PC-3 (cell line): ENCODE data around the gene BRD4. TPM values are rescaled to one million over a fixed set of nuclear protein-coding genes. Genes with fewer than 3 reads are reported as not detected.
"Not testable (repeated sequence)": the region's sequence is repeated elsewhere in the genome, so short reads cannot be mapped to it uniquely, and the experiment has no call there.

ENCODE experiments used
- ATAC-seq: fragments of 200-7000 bp; cut with Tn5 transposase; 2 replicates; pipeline ENCODE4 v1.9.1; 2020; ENCODE audit warnings: mild to moderate bottlenecking, moderate library complexity
- BruUV-seq: library from RNA; stranded (reverse); fragments of 400-500 nt; replicated peaks from 2 replicates; lab custom pipeline; 2021; lab: Mats Ljungman, UMichigan
- CTCF ChIA-PET: fragments of 300-600 bp; sonication (Branson Sonifier 250); formaldehyde crosslinking; loops from one replicate; lab custom pipeline; 2022; ENCODE audit warnings: antibody characterized with exemption; lab: Charles Lee
- POLR2A ChIA-PET: fragments of 300-600 bp; sonication (Branson Sonifier 250); formaldehyde crosslinking; loops from one replicate; lab custom pipeline; 2022; ENCODE audit warnings: antibody characterized with exemption; ENCODE audit not compliant: unreplicated experiment; lab: Charles Lee
- DNase-seq: peaks from one replicate; pipeline ENCODE4 v3.0.0-alpha.2; 2015
- H2AFZ ChIP-seq: fragments of 300-600 bp; sonication (generic); 2 replicates; pipeline ENCODE4 v1.6.0; 2016; ENCODE audit warnings: antibody characterized with exemption, low read length
- H3F3A ChIP-seq: fragments of 300-600 bp; sonication (generic); one replicate; pipeline ENCODE4 v1.6.0; 2017; ENCODE audit warnings: antibody characterized with exemption, low read length, control low read depth, mild to moderate bottlenecking; ENCODE audit not compliant: unreplicated experiment
- H3K27ac ChIP-seq: fragments of 300-600 bp; sonication (generic); 2 replicates; pipeline ENCODE4 v1.5.1; 2016; ENCODE audit warnings: mild to moderate bottlenecking, low read length
- H3K27me3 ChIP-seq: fragments of 300-600 bp; sonication (generic); 2 replicates; pipeline ENCODE4 v1.6.1; 2016; ENCODE audit warnings: low read length, mixed read lengths
- H3K36me3 ChIP-seq: fragments of 300-600 bp; sonication (generic); 2 replicates; pipeline ENCODE4 v1.6.1; 2016; ENCODE audit warnings: low read depth, mixed run types, low read length, mixed read lengths
- H3K4me1 ChIP-seq: fragments of 300-600 bp; sonication (generic); 2 replicates; pipeline ENCODE4 v1.5.1; 2016; ENCODE audit warnings: low read length; ENCODE audit not compliant: insufficient read depth
- H3K4me2 ChIP-seq: fragments of 300-600 bp; sonication (generic); 2 replicates; pipeline ENCODE4 v1.6.0; 2016; ENCODE audit warnings: low read length
- H3K4me3 ChIP-seq: fragments of 300-600 bp; sonication (generic); 2 replicates; pipeline ENCODE4 v1.5.1; 2016; ENCODE audit warnings: mild to moderate bottlenecking, low read length, mixed read lengths
- H3K79me2 ChIP-seq: fragments of 300-600 bp; sonication (generic); 2 replicates; pipeline ENCODE4 v1.6.1; 2017; ENCODE audit warnings: low read length, mixed read lengths
- H3K9ac ChIP-seq: fragments of 300-600 bp; sonication (generic); 2 replicates; pipeline ENCODE4 v1.6.0; 2016; ENCODE audit warnings: mild to moderate bottlenecking, low read length
- H3K9me2 ChIP-seq: fragments of 300-600 bp; sonication (generic); replicated peaks from 2 replicates; pipeline ENCODE4 v1.6.1; 2016; ENCODE audit warnings: mixed run types, low read length, mixed read lengths
- H3K9me3 ChIP-seq: fragments of 300-600 bp; sonication (generic); 2 replicates; pipeline ENCODE4 v1.6.1; 2016; ENCODE audit warnings: low read length, mixed read lengths
- H4K20me1 ChIP-seq: fragments of 300-600 bp; sonication (generic); 2 replicates; pipeline ENCODE4 v1.6.1; 2016; ENCODE audit warnings: low read length, mixed read lengths
- CTCF ChIP-seq: fragments of 300-600 bp; sonication (generic); conservative IDR thresholded peaks from 2 replicates; pipeline ENCODE4 v1.5.1; 2017; ENCODE audit warnings: antibody characterized with exemption, low read depth, mild to moderate bottlenecking, low read length
- EZH2 ChIP-seq: fragments of 300-600 bp; sonication (generic); IDR thresholded peaks from one replicate; pipeline ENCODE4 v1.6.1; 2017; ENCODE audit warnings: antibody characterized with exemption, mild to moderate bottlenecking, low read length; ENCODE audit not compliant: unreplicated experiment
- EZH2phosphoT487 ChIP-seq: fragments of 300-600 bp; sonication (generic); IDR thresholded peaks from 2 replicates; pipeline ENCODE4 v1.6.1; 2018; ENCODE audit warnings: mild to moderate bottlenecking, antibody characterized with exemption, low read length, borderline replicate concordance
- intact Hi-C: fragments of 100-400 bp; cut with micrococcal nuclease; formaldehyde crosslinking; loops from 2 replicates; pipeline ENCODE4 v1.9.0; 2023
- total RNA-seq: library from RNA; depleted of rRNA; stranded (reverse); fragments of >200 nt; gene quantifications from 2 replicates; pipeline ENCODE4 v1.2.3, GENCODE V29; 2014

The BRD4 gene
- total RNA-seq, 1 experiment from 2014 or later: 20.9 TPM

- Histone ChIP-seq H3K79me2 (peaks cover 18% of the 10 kb centered on the region), H3K27me3 (no peaks in the 10 kb centered on the region), H3K27ac (peak overlapping the region; percentile 19; the same call in 1 of the 2 replicates), H3K9me3 (no peaks in the 10 kb centered on the region), H3K36me3 (peaks cover 2% of the 10 kb centered on the region; the same call in 1 of the 2 replicates), H3F3A (no peaks in the 10 kb centered on the region), H3K4me2 (no peak overlapping the region), H2AFZ (no peak overlapping the region), H3K9me2 (no peaks in the 10 kb centered on the region), H3K4me1 (peaks cover 10% of the 10 kb centered on the region; the same call in 1 of the 2 replicates), H3K4me3 (no peak overlapping the region), H4K20me1 (no peaks in the 10 kb centered on the region), H3K9ac (no peak overlapping the region)
- TF ChIP-seq EZH2 (no peak), CTCF (no peak), EZH2phosphoT487 (no peak)
- peak; percentile 58 for DNase-seq
- CTCF ChIA-PET: no interaction called here
- intact Hi-C loops: loop anchor here (1.0 kb wide), 1 partner anchor 55 kb away; no protein-coding TSS in a partner anchor
- BruUV-seq: no TSS peak
- ATAC-seq: peak; percentile 72
- POLR2A ChIA-PET: interaction anchor here (0.5 to 0.7 kb wide), 3 partner anchors 34 to 1533 kb away, joined by 3 to 4 read pairs (median 3); no protein-coding TSS in a partner anchor
Observed at GRCh38 chr19:15337202-15337601, 4.9 kb upstream of the BRD4 start.

GRCh38 chr19:15335992-15336391 lies 3.7 kb upstream of the BRD4 start:
- H3F3A ChIP-seq, BruUV-seq, intact Hi-C loops, H3K4me2 ChIP-seq, H3K9me3 ChIP-seq, DNase-seq, H3K9me2 ChIP-seq, H3K4me1 ChIP-seq, H3K36me3 ChIP-seq, CTCF ChIA-PET, H4K20me1 ChIP-seq, H3K27ac ChIP-seq, H2AFZ ChIP-seq, H3K9ac ChIP-seq, ATAC-seq, H3K27me3 ChIP-seq, H3K4me3 ChIP-seq: not testable (repeated sequence)
- POLR2A ChIA-PET: interaction anchor here (0.6 kb wide), 1 partner anchor 136 kb away, joined by 6 read pairs; no protein-coding TSS in a partner anchor
- H3K79me2 ChIP-seq: peaks cover 24% of the 10 kb centered on the region

- H3K4me3 ChIP-seq: peak overlapping the region; percentile 92
- DNase-seq: peak; percentile 43
- H3K27ac ChIP-seq: peak overlapping the region; percentile 81
- peaks cover 24% of the 10 kb centered on the region for H3K4me1 ChIP-seq
- intact Hi-C loops: loop anchor here (5.0 kb wide), 2 partner anchors 34 to 69 kb away; no protein-coding TSS in a partner anchor
- peak overlapping the region; percentile 100 for H3K4me2 ChIP-seq
- ChIA-PET CTCF (no interaction called here), POLR2A (interaction anchor here (0.7 kb wide), 2 partner anchors 55 to 103 kb away, joined by 3 to 4 read pairs; no protein-coding TSS in a partner anchor)
- TF ChIP-seq EZH2phosphoT487: no peak
- TF ChIP-seq CTCF: no peak
- no peaks in the 10 kb centered on the region for H3K36me3 ChIP-seq
- H3K9ac ChIP-seq: peak overlapping the region; percentile 92
- no peaks in the 10 kb centered on the region for H3K9me3 ChIP-seq
- H3K9me2 ChIP-seq: no peaks in the 10 kb centered on the region
- no peak overlapping the region for H2AFZ ChIP-seq
- no peaks in the 10 kb centered on the region for H3K27me3 ChIP-seq
- peak; percentile 44 for ATAC-seq
- peaks cover 68% of the 10 kb centered on the region for H3K79me2 ChIP-seq
- BruUV-seq: no TSS peak
- peaks cover 48% of the 10 kb centered on the region for H4K20me1 ChIP-seq
- H3F3A ChIP-seq: no peaks in the 10 kb centered on the region
Observed at GRCh38 chr19:15331419-15332310, 674 bp downstream of the BRD4 start.
